ENCODE results near the gene PCDHA9. TPM values are rescaled to one million over a fixed set of nuclear protein-coding genes. Genes with fewer than 3 reads are reported as not detected.
"Not testable (repeated sequence)": the region's sequence is repeated elsewhere in the genome, so short reads cannot be mapped to it uniquely, and the experiment has no call there.

The PCDHA9 gene
- total RNA-seq, 2 donors from 2014 or later: 1.3 to 3.3 TPM

DNA sequence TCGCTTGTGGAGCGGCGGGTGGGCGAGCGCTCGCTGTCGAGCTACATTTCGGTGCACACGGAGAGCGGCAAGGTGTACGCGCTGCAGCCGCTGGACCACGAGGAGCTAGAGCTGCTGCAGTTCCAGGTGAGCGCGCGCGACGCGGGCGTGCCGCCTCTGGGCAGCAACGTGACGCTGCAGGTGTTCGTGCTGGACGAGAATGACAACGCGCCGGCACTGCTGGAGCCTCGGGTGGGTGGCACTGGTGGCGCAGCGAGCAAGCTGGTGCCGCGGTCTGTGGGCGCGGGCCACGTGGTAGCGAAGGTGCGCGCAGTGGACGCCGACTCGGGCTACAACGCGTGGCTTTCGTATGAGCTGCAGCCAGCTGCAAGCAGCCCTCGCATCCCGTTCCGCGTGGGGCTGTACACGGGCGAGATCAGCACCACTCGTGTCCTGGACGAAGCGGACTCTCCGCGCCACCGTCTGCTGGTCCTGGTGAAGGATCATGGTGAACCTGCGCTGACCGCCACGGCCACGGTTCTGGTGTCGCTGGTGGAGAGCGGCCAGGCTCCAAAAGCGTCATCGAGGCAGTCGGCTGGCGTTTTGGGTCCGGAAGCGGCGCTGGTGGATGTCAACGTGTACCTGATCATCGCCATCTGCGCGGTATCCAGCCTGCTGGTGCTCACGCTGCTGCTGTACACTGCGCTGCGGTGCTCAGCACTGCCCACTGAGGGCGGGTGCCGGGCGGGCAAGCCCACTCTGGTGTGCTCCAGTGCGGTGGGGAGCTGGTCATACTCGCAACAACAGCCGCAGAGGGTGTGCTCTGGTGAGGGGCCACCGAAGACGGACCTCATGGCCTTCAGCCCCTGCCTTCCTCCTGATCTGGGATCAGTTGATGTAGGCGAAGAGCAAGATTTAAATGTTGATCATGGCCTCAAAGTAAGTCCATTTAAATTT, 5.1 kb upstream of the PCDHA9 start:
- ATAC-seq: no peak
- Histone ChIP-seq H3K27me3 (no peaks in the 10 kb centered on the region), H3K9me3 (peaks cover 0 to 31% (median 0%) of the 10 kb centered on the region in 3 donors), H3K4me1 (no peaks in the 10 kb centered on the region), H3K27ac (no peak overlapping the region), H3K4me3 (no peak overlapping the region), H3K36me3 (replicated peaks in 1 of 2; ENCODE audit: insufficient read depth in 1 of 2, low read depth in 2 of 2) (no peaks in the 10 kb centered on the region)
- TF ChIP-seq POLR2A (IDR thresholded peaks at IDR 0.05): no peak
- WGBS, 2 donors: 35 to 45% methylated on average over 21 to 83 of the region's 87 CpGs
- no peak for DNase-seq
- intact Hi-C loops (cut with DNase I): no loop called here

DNA sequence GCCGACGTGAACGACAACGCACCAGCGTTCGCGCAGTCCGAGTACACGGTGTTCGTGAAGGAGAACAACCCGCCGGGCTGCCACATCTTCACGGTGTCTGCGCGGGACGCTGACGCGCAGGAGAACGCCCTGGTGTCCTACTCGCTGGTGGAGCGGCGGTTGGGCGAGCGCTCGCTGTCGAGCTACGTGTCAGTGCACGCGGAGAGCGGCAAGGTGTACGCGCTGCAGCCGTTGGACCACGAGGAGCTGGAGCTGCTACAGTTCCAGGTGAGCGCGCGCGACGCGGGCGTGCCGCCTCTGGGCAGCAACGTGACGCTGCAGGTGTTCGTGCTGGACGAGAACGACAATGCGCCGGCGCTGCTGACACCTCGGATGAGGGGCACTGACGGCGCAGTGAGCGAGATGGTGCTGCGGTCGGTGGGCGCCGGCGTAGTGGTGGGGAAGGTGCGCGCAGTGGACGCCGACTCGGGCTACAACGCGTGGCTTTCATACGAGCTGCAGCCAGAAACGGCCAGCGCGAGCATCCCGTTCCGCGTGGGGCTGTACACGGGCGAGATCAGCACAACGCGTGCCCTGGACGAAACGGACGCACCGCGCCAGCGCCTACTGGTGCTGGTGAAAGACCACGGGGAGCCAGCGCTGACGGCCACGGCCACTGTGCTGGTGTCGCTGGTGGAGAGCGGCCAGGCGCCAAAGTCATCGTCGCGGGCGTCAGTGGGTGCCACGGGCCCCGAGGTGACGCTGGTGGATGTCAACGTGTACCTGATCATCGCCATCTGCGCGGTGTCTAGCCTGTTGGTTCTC, 1.9 kb downstream of the PCDHA9 start:
- H3K27me3 ChIP-seq; H3K36me3 ChIP-seq (replicated peaks in 1 of 2; ENCODE audit: insufficient read depth in 1 of 2, low read depth in 2 of 2); H3K27ac ChIP-seq; H3K4me3 ChIP-seq; DNase-seq; intact Hi-C loops (cut with DNase I); ATAC-seq; H3K4me1 ChIP-seq: not testable (repeated sequence)
- 42 to 50% methylated on average over 18 to 93 of the region's 101 CpGs for WGBS, 2 donors
- H3K9me3 ChIP-seq: peaks cover 0 to 23% (median 0%) of the 10 kb centered on the region in 3 donors

GRCh38 chr5:140855772-140856674, 7.8 kb downstream of the PCDHA9 start, which contains the start of gene PCDHA10:
PCDHA10 (plus strand) TSS chr5:140855897; CDS start chr5:140856049, 152 bp downstream.
- H3K27ac ChIP-seq: peak within 1 kb of the TSS in 3 of 4 donors; percentile 38 to 75 (median 51)
- H3K4me3 ChIP-seq: no peak within 1 kb of the TSS
- TF ChIP-seq, protein P1, sequence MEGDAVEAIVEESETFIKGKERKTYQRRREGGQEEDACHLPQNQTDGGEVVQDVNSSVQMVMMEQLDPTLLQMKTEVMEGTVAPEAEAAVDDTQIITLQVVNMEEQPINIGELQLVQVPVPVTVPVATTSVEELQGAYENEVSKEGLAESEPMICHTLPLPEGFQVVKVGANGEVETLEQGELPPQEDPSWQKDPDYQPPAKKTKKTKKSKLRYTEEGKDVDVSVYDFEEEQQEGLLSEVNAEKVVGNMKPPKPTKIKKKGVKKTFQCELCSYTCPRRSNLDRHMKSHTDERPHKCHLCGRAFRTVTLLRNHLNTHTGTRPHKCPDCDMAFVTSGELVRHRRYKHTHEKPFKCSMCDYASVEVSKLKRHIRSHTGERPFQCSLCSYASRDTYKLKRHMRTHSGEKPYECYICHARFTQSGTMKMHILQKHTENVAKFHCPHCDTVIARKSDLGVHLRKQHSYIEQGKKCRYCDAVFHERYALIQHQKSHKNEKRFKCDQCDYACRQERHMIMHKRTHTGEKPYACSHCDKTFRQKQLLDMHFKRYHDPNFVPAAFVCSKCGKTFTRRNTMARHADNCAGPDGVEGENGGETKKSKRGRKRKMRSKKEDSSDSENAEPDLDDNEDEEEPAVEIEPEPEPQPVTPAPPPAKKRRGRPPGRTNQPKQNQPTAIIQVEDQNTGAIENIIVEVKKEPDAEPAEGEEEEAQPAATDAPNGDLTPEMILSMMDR (IDR thresholded peaks at IDR 0.05): peak in 6 of 7 experiments; percentile 8 to 49 (median 44)
- TF ChIP-seq POLR2A (IDR thresholded peaks at IDR 0.05): peak in 1 of 3 donors; percentile 6
- H3K36me3 ChIP-seq (replicated peaks in 1 of 2; ENCODE audit: insufficient read depth in 1 of 2, low read depth in 2 of 2): no peaks in the 10 kb centered on the region
- peaks cover 0 to 31% (median 3%) of the 10 kb centered on the region in 3 donors for H3K9me3 ChIP-seq
- peak in 3 of 4 donors; percentile 44 to 54 (median 51) for DNase-seq
- peaks cover 5% of the 10 kb centered on the region for H3K4me1 ChIP-seq
- ATAC-seq: peak; percentile 70
- intact Hi-C loops (cut with DNase I): no loop called here
- no peaks in the 10 kb centered on the region for H3K27me3 ChIP-seq
- 12 to 14% methylated on average over 32 to 44 of the region's 44 CpGs for WGBS, 2 donors

GRCh38 chr5:140857177-140857986, 9.2 kb downstream of the PCDHA9 start:
- TF ChIP-seq, protein P1 (IDR thresholded peaks at IDR 0.05): no peak
- TF ChIP-seq POLR2A (IDR thresholded peaks at IDR 0.05): no peak
- intact Hi-C loops (cut with DNase I): no loop called here
- Histone ChIP-seq H3K36me3 (replicated peaks in 1 of 2; ENCODE audit: insufficient read depth in 1 of 2, low read depth in 2 of 2) (no peaks in the 10 kb centered on the region), H3K4me3 (no peak overlapping the region), H3K4me1 (peaks cover 5% of the 10 kb centered on the region), H3K27me3 (no peaks in the 10 kb centered on the region), H3K9me3 (peaks cover 0 to 44% (median 3%) of the 10 kb centered on the region in 3 donors), H3K27ac (no peak overlapping the region)
- ATAC-seq (no peak), DNase-seq (no peak)
- WGBS, 2 donors: 36 to 48% methylated on average over 23 to 93 of the region's 94 CpGs

DNA sequence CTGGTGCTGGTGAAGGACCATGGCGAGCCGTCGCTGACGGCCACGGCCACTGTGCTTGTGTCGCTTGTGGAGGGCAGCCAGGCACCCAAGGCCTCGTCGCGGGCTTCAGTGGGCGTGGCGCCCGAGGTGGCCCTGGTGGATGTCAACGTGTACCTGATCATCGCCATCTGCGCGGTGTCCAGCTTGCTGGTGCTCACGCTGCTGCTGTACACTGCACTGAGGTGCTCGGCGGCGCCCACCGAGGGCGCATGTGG, 9.7 kb downstream of the PCDHA9 start:
- no peak overlapping the region for H3K27ac ChIP-seq
- ATAC-seq (no peak), DNase-seq (no peak)
- peaks cover 0 to 50% (median 3%) of the 10 kb centered on the region in 3 donors for H3K9me3 ChIP-seq
- peaks cover 5% of the 10 kb centered on the region for H3K4me1 ChIP-seq
- WGBS, 2 donors: 49% methylated on average over 18 of the region's 22 CpGs; no CpG with 5 or more reads in 1 of the 2 donors
- TF ChIP-seq, protein P1 (IDR thresholded peaks at IDR 0.05): no peak
- H3K36me3 ChIP-seq (replicated peaks in 1 of 2; ENCODE audit: insufficient read depth in 1 of 2, low read depth in 2 of 2): no peaks in the 10 kb centered on the region
- H3K27me3 ChIP-seq: no peaks in the 10 kb centered on the region
- no peak overlapping the region for H3K4me3 ChIP-seq
- intact Hi-C loops (cut with DNase I): no loop called here

Data from body of pancreas (tissue), 4 donors.